ENCODE measurements around the gene NAGS.
"Not testable (repeated sequence)": the region's sequence is repeated elsewhere in the genome, so short reads cannot be mapped to it uniquely, and the experiment has no call there.

Gene NAGS

GRCh38 chr17:44004077-44004760, at the start of gene NAGS:
Gene NAGS (plus strand): TSS chr17:44004622. CDS start chr17:44004664, 42 bp downstream.
- no peak for FAIRE-seq

- FAIRE-seq: no peak
Observed at GRCh38 chr17:43956222-43956621, 48.2 kb upstream of the NAGS start.

GRCh38 chr17:43958748-43959352, 45.6 kb upstream of the NAGS start:
- FAIRE-seq: no peak

GRCh38 chr17:43961292-43961691, 43.1 kb upstream of the NAGS start:
- not testable (repeated sequence) for FAIRE-seq

GRCh38 chr17:43961954-43962353, 42.5 kb upstream of the NAGS start:
- FAIRE-seq: no peak

GRCh38 chr17:43962479-43962878, 41.9 kb upstream of the NAGS start:
- FAIRE-seq: no peak

- no peak for FAIRE-seq
Observed at GRCh38 chr17:43966276-43966675, 38.1 kb upstream of the NAGS start.

- no peak for FAIRE-seq
Observed at GRCh38 chr17:43967251-43967875, 37.1 kb upstream of the NAGS start.

- no peak for FAIRE-seq
Observed at GRCh38 chr17:43970366-43970765, 34.1 kb upstream of the NAGS start.

GRCh38 chr17:43971436-43971835, 33.0 kb upstream of the NAGS start:
- FAIRE-seq: not testable (repeated sequence)

- FAIRE-seq: not testable (repeated sequence)
Observed at GRCh38 chr17:43972444-43973212, 31.8 kb upstream of the NAGS start.

GRCh38 chr17:43974382-43975266, 29.8 kb upstream of the NAGS start:
- FAIRE-seq: no peak

- no peak for FAIRE-seq
Observed at GRCh38 chr17:43975898-43976297, 28.5 kb upstream of the NAGS start.

GRCh38 chr17:43976963-43977837, 27.2 kb upstream of the NAGS start:
- no peak for FAIRE-seq

GRCh38 chr17:43978078-43978477, 26.3 kb upstream of the NAGS start:
- FAIRE-seq: no peak

GRCh38 chr17:43979011-43979410, 25.4 kb upstream of the NAGS start:
- FAIRE-seq: no peak

GRCh38 chr17:43979671-43980070, 24.8 kb upstream of the NAGS start:
- FAIRE-seq: no peak

- no peak for FAIRE-seq
Observed at GRCh38 chr17:43982171-43982570, 22.3 kb upstream of the NAGS start.

- no peak for FAIRE-seq
Observed at GRCh38 chr17:43983196-43983514, 21.3 kb upstream of the NAGS start.

- FAIRE-seq: no peak
Observed at GRCh38 chr17:43983515-43984411, 20.7 kb upstream of the NAGS start.

Measured in endometrium (tissue), 2 donors.